Kidney capillary endothelial cell (primary cell): ENCODE results near the gene CDC7.
"Not testable (repeated sequence)": the region's sequence is repeated elsewhere in the genome, so short reads cannot be mapped to it uniquely, and the experiment has no call there.

ENCODE experiments used
- DNase-seq: peaks from one replicate; pipeline ENCODE4 v3.0.0-alpha.2; 2018; ENCODE audit warnings: low spot score

CDC7 gene

GRCh38 chr1:91511386-91511785, 10.7 kb downstream of the CDC7 start:
- DNase-seq = peak; percentile 55

GRCh38 chr1:91513160-91513559, 12.5 kb downstream of the CDC7 start:
- DNase-seq = no peak

GRCh38 chr1:91513706-91514105, 13.1 kb downstream of the CDC7 start:
- DNase-seq = no peak

GRCh38 chr1:91515994-91516393, 15.3 kb downstream of the CDC7 start:
- DNase-seq = no peak

- not testable (repeated sequence) for DNase-seq
These were observed 16.0 kb downstream of the CDC7 start for GRCh38 chr1:91516605-91517004.

- DNase-seq = not testable (repeated sequence)
These were observed 18.5 kb downstream of the CDC7 start for GRCh38 chr1:91519167-91519566.

- no peak for DNase-seq
These were observed 20.4 kb downstream of the CDC7 start for GRCh38 chr1:91520942-91521507.

GRCh38 chr1:91523482-91523881, 22.8 kb downstream of the CDC7 start:
- no peak for DNase-seq

- DNase-seq = no peak
These were observed 25.8 kb downstream of the CDC7 start for GRCh38 chr1:91526496-91526895.

- no peak for DNase-seq
These were observed 26.7 kb downstream of the CDC7 start for GRCh38 chr1:91527266-91527765.

- no peak for DNase-seq
These were observed 27.1 kb downstream of the CDC7 start for GRCh38 chr1:91527781-91528180.

- DNase-seq = no peak
These were observed 29.2 kb downstream of the CDC7 start for GRCh38 chr1:91529856-91530255.

- DNase-seq = no peak
These were observed 32.8 kb downstream of the CDC7 start for GRCh38 chr1:91533361-91534024.

- DNase-seq = no peak
These were observed 34.8 kb downstream of the CDC7 start for GRCh38 chr1:91535441-91535840.

- DNase-seq = no peak
These were observed 36.8 kb downstream of the CDC7 start for GRCh38 chr1:91537281-91537986.

- no peak for DNase-seq
These were observed 37.3 kb downstream of the CDC7 start for GRCh38 chr1:91537987-91538304.

GRCh38 chr1:91540910-91541309, 40.3 kb downstream of the CDC7 start:
- DNase-seq = no peak

- no peak for DNase-seq
These were observed 41.4 kb downstream of the CDC7 start for GRCh38 chr1:91541918-91542533.

GRCh38 chr1:91545506-91546300, 45.1 kb downstream of the CDC7 start:
- DNase-seq = no peak

GRCh38 chr1:91546301-91546581, 45.6 kb downstream of the CDC7 start:
- no peak for DNase-seq

GRCh38 chr1:91546876-91547275, 46.2 kb downstream of the CDC7 start:
- no peak for DNase-seq

- no peak for DNase-seq
These were observed 47.9 kb downstream of the CDC7 start for GRCh38 chr1:91548376-91549040.
